KOPT-K1 (cell line): ENCODE measurements around the gene TACSTD2.
"Not testable (repeated sequence)": the region's sequence is repeated elsewhere in the genome, so short reads cannot be mapped to it uniquely, and the experiment has no call there.

ENCODE experiments used
- H3K27ac ChIP-seq: fragments of 200-600 bp; sonication (generic); 2 replicates; pipeline ENCODE4 v1.5.1; 2016; ENCODE audit warnings: antibody characterized with exemption, mild to moderate bottlenecking, low read depth, low read length; ENCODE audit not compliant: poor library complexity, severe bottlenecking
- H3K36me3 ChIP-seq: fragments of 200-600 bp; sonication (generic); 2 replicates; pipeline ENCODE4 v1.5.1; 2017; ENCODE audit warnings: antibody characterized with exemption, mild to moderate bottlenecking, low read length, moderate library complexity; ENCODE audit not compliant: insufficient read depth
- H3K9me3 ChIP-seq: fragments of 200-600 bp; sonication (generic); 2 replicates; pipeline ENCODE4 v1.5.1; 2017; ENCODE audit warnings: antibody characterized with exemption, low read length, mild to moderate bottlenecking; ENCODE audit not compliant: insufficient read depth, poor library complexity, severe bottlenecking

Gene TACSTD2

DNA sequence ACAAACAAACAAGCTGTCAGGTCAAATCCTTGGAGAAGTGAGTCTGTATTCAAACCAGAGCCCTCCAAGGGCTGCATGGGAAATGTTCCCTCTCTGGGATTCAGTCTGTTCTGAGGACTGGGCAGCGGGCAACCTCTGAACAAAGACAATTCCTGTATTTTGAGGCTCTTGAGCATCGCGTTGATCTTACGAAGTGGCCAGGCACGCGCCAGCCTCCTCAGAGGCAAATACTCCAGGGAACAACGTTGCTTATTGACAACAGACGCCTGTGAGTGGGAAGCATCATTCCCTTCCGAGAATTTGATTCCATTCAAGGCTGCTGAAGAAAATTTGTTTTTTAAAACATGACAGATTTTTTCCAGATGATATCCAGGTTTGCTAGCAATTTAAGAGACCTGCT lies 20.0 kb upstream of the TACSTD2 start:
- Histone ChIP-seq H3K27ac (no peak overlapping the region), H3K36me3 (no peaks in the 10 kb centered on the region), H3K9me3 (no peaks in the 10 kb centered on the region)

DNA sequence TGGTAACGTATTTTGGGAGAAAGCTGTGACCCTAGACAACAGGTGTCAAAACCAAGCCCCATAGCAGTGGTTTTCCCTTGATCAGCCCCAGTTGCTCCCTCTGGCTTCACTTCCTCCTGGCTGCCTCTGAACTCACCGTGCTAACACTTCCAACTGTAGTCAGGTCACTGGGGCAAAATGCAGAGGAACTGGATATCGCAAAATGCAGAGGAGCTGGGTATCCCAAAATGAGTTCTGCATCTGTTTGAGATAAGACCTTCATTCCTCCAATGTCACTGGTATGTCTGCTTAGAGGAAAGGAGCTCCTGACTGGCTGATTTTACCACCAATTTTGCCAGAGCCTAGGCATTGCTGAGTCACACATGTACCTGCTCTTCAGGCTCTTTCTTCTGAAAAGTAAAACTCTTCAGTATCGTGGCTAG lies 19.6 kb upstream of the TACSTD2 start:
- no peak overlapping the region for H3K27ac ChIP-seq
- H3K9me3 ChIP-seq, result no peaks in the 10 kb centered on the region
- no peaks in the 10 kb centered on the region for H3K36me3 ChIP-seq

DNA sequence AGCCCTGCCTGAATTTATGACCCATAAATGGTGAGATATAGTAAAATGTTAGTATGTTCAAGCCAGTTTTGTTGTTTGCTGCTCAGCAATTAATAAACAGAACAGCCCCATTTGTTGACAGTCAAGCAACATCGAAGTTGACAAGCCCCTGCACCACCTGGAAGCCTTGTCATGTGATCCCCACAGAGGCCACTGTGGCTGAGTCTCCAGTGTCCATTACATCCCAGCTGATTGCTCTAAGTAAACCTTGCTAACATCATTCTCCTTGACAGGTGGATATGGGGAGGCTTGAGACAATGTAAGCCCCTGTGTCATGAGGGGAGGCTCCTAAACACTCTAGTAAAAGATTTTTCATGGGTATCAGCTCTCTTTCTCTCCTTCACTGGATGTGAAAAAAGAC lies 17.5 kb upstream of the TACSTD2 start:
- Histone ChIP-seq H3K36me3 (no peaks in the 10 kb centered on the region), H3K27ac (no peak overlapping the region), H3K9me3 (no peaks in the 10 kb centered on the region)

DNA sequence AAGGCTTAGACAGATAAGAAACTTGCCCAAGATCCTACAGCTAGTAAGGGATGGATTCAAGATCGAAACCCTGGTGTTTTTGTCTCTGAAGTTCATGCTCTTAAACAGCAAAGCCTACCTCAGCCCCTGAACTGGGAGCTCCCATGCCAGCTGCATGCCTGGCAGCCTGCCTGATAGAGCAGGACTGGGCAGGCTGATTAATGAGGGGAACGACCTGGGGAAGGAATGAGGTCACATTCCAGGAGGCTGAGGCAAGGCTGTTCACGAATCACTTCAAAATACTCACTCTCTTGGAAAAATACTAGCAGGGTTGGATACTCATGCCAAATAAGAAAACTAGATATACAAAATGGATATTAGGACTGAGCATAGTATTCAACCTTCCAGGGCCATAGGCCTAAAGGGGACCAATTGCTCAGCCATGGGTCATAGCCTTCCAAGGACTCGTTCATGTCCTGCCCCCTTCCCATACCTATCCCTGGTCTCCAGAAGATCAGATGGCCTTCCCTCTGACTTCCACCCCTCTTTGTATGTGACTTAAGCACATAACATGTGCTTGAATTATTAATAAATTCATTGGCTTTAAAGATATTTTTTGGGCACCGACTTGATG lies 15.6 kb upstream of the TACSTD2 start:
- no peaks in the 10 kb centered on the region for H3K36me3 ChIP-seq
- H3K27ac ChIP-seq, result no peak overlapping the region
- no peaks in the 10 kb centered on the region for H3K9me3 ChIP-seq

DNA sequence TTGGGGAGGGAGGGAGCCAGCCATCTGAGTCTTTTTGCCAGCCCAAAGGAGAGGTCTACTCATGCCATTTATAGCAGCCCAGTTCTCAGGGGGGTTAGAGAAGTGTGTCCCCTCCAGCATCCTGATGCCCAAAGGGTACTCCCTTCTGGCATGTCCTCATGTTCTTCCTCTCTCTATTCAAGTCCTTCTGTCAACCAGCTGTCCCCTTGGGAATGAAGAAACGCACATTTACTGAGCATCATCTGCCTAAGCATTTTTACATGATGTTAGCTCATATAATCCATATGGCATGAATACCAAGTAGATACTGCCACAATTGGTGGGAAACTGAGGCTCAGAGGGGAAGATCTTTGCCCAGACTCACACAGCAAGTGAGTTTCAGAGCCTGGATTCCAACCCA lies 14.8 kb upstream of the TACSTD2 start:
- Histone ChIP-seq H3K36me3 (no peaks in the 10 kb centered on the region), H3K27ac (no peak overlapping the region), H3K9me3 (no peaks in the 10 kb centered on the region)

DNA sequence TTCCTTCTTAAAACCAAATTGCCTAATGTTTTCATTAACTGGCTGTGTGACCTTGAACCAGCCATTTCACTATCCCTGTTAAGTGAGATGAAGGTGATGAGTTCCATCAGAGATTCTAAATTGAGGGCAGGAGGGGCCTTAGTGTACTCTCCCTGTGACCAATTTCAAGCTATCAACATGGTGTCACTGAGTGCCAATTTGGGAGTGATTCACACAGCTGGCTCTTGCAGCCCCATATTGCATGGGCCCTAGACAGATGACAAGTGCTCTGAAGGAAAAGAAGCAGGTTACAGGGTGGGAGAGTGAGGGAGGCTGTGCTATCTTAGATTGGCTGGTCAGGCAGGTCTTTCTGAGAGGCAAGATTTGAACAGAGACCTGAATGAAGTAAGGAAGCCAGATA lies 13.0 kb upstream of the TACSTD2 start:
- no peaks in the 10 kb centered on the region for H3K36me3 ChIP-seq
- no peaks in the 10 kb centered on the region for H3K9me3 ChIP-seq
- no peak overlapping the region for H3K27ac ChIP-seq

DNA sequence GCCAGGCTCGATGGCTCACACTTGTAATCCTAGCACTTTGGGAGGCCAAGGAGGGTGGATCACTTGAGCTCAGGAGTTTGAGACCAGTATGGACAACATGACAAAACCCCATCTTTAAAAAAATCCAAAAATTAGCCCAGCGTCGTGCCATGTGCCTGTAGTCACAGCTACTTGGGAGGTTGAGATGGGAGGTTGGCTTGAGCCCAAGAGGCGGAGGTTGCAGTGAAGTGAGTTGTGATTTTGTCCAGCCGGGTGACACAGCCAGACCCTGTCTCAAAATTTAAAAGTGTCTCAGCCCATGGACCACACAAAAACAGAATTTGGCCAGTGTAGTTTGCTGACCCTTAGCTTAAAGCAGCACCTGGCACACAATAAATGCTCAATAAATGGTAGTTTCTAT lies 11.3 kb upstream of the TACSTD2 start:
- no peaks in the 10 kb centered on the region for H3K36me3 ChIP-seq
- H3K27ac ChIP-seq, result no peak overlapping the region
- H3K9me3 ChIP-seq, result no peaks in the 10 kb centered on the region

DNA sequence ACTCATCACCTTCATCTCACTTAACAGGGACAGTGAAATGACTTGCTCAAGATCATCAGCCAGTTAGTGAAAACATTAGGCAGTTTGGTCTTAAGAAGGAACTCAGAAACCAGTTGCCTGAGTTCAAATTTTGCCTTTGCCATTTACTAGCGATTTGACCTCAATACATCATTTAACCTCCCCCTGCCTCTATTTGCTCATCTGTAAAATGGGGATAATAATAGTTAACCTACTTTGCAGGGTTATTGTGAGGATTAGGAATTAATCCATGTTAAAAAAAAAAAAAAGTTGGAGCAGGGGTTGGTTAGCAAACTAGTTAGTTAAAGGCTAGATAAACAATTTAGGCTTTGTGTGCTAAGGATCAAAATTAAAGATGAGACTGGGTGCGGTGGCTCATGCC lies 10.6 kb upstream of the TACSTD2 start:
- H3K36me3 ChIP-seq, result no peaks in the 10 kb centered on the region
- H3K27ac ChIP-seq, result no peak overlapping the region
- no peaks in the 10 kb centered on the region for H3K9me3 ChIP-seq

DNA sequence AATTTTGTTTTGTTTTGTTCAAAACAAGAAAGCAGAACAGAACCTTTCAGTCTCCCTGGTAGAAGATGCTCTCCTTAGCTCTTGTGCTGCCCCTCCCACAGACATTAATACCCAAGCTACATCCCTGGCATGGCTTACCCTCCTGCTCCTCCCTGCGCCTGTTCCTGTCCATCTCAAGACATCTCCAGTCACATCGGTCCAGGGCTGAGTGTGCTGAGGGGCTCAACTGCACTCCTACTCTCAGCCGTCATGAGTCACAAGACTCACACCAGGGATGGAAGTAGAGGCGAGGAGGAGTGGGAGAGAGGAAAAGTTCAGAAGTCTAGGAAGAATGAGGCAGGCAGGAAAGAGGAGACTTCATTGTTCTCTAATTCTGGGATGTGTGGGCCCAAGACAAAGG lies 9.2 kb upstream of the TACSTD2 start:
- Histone ChIP-seq H3K9me3 (no peaks in the 10 kb centered on the region), H3K36me3 (no peaks in the 10 kb centered on the region), H3K27ac (no peak overlapping the region)

DNA sequence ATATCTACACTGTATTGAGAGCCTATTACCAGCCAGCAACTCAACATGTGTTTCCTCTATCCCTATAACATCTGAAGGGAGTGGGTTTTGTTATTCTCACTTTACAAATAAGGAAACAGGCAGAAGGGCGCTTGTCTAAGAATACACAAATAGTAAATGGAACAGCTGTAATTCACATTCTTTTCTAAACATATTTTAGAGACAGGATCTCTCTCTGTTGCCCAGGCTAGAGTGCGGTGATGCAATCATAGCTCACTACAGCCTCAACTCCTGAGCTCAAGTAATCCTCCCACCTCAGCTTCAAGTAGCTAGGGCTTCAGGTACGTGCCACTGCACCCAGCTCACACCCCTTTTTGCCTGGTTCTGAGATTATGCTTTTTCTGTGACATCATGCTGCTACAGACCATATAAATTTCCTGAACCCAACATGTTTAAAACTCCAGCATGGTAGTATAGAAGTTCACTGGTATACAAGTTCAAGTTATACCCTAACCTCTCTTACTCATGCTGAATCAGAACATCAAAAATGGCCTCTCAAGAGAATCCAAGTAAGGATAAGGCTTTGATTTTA lies 8.6 kb upstream of the TACSTD2 start:
- Histone ChIP-seq H3K27ac (no peak overlapping the region), H3K9me3 (no peaks in the 10 kb centered on the region), H3K36me3 (no peaks in the 10 kb centered on the region)

DNA sequence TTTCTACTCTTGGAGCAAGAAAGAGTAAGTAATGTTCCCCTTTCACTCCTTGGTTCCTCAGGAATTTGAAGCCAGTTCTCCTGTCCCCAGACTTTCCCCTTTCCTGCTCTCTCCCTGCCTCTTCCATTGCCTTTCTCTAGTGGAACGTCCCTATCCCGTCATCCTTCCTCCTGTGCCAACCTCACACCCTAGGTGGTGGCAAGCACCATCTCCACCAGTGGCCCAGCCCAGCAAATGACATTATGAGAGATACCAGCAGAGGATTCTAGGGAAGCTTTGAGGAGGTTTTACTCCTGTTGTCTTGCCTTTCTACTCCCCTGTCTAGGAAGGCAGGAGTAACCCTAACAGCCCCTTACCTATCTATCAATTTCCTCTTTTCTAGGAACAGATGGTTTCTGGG lies 8.1 kb upstream of the TACSTD2 start:
- no peaks in the 10 kb centered on the region for H3K9me3 ChIP-seq
- no peaks in the 10 kb centered on the region for H3K36me3 ChIP-seq
- no peak overlapping the region for H3K27ac ChIP-seq

DNA sequence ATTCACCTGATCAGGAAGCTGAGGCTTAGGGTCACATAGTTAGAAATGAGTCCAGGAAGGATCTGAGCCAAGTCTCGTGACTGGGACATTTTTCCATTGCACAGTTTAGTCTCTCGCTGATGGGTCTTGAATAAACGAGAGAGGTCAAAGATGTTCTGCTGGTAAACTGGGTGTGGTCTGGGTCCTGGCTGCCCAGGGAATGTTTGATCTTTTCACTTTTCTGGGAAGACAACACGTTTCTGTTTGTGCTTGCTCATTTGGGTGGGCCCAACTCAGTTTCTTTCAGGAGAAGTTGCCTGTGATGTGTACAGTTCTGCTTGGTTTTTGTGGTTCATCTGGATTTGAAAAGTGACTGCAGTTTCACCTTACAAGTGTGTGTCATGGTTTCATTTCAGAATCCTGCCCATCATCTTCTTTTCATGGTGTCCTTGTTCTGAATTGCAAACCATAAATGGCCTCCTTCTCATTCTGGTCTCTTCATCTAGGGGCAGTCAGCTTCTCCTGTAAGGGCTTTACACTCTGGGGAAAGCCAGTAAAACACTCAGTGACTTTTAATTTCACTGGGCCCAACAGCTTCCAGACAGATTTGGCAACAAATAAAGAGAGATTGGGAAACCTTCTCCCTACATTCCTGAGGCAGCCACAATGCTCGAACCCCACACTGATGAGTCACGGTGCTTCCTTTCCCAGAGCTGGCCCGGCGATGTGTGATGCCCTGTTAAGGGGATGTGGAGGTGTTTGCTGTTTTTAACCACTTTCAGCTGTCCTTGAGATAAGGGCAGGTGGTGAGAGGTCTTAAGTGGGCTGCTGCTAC lies 7.2 kb upstream of the TACSTD2 start:
- no peak overlapping the region for H3K27ac ChIP-seq

DNA sequence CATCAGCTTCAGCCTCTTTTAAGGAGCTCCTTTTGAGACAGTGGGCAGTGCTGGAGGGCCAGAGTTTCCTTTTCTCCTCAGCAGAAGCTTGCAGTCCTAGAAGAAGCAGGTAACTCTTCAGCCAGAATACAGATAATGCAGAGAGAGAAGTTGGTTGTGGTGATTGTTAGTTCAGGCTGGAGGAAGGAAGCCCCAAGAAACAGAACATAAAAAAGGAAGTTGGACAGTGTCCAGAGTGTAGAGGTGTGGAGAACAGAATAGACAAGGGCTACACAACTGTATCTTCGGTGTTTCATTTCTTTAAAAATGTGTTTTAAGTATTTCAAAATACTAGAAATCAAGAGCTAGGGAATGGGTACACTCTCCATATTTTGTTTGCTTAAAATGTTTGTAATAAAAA lies 6.4 kb upstream of the TACSTD2 start:
- H3K36me3 ChIP-seq, result no peaks in the 10 kb centered on the region
- H3K9me3 ChIP-seq, result no peaks in the 10 kb centered on the region
- no peak overlapping the region for H3K27ac ChIP-seq

More for the DNA sequence above, 7.2 kb upstream of the TACSTD2 start:
- no peaks in the 10 kb centered on the region for H3K9me3 ChIP-seq
- H3K36me3 ChIP-seq, result no peaks in the 10 kb centered on the region

DNA sequence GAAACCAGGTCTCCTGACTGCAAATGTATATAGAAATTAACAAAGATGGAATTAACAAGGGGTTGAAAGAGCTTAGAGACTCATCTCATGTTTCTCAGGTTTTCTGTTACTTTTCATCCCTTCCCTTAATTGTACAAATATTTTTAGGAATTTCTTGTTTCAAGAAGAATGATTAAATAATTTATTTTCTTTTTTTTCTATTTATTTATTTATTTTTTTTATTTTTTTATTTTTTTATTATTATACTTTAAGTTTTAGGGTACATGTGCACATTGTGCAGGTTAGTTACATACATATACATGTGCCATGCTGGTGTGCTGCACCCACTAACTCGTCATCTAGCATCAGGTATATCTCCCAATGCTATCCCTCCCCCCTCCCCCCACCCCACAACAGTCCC lies 5.1 kb upstream of the TACSTD2 start:
- not testable (repeated sequence) for H3K36me3 ChIP-seq, H3K27ac ChIP-seq, H3K9me3 ChIP-seq

DNA sequence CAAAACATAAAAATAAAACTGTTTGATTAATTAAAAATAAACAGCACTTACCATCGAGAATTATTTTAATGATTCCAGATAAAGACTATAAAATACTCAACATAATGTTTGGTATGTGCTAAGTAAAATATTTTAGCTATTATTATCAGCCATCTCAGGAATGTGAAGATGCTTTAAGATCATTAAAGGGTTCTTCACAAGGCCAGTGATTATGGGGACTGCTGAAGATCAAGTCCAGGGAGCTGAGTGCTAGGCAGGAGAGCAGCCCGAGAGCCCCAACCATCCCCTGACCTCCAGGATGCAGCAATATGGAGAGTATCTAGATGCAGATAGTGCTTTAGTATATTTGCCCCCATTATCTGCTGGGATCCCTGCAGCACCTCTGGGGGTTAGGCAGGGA lies 4.6 kb upstream of the TACSTD2 start:
- Histone ChIP-seq H3K27ac (no peak overlapping the region), H3K36me3 (no peaks in the 10 kb centered on the region), H3K9me3 (no peaks in the 10 kb centered on the region)

DNA sequence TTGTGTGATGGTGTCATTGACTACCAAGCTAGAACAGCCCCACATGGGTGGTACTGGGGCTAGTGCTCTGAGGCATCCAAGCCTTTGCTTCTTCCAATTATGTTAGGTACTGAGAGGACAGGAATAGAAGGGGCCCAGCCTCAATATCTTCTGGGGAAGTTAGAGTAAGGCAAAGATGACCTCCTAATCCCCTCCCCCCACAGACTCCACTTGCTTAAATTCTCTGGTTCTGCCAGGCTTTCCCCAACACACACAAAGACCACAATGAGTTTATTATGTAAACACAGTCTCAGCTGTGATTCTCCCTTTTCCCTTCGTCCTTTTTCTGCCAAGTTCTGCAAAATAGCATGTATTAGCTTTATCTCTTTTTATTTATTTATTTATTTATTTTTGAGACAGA lies 3.1 kb upstream of the TACSTD2 start:
- H3K27ac ChIP-seq, result no peak overlapping the region
- H3K9me3 ChIP-seq, result no peaks in the 10 kb centered on the region

More for the DNA sequence above, 3.1 kb upstream of the TACSTD2 start:
- no peaks in the 10 kb centered on the region for H3K36me3 ChIP-seq
